SJCRH30 (cell line): ENCODE measurements around the gene KAT7. TPM values are rescaled to one million over a fixed set of nuclear protein-coding genes. Genes with fewer than 3 reads are reported as not detected.

ENCODE experiments used
- DNase-seq, 2 experiments: peaks; one replicate each; pipeline ENCODE4 v3.0.0-alpha.2; 2015 to 2020
- H3K27ac ChIP-seq: fragments of 250-450 bp; sonication (Bioruptor Pico); 2 replicates; pipeline ENCODE4 v1.5.1; 2020; ENCODE audit warnings: mild to moderate bottlenecking, moderate library complexity
- H3K27me3 ChIP-seq: fragments of 250-450 bp; sonication (Bioruptor Pico); 2 replicates; pipeline ENCODE4 v1.5.1; 2020; ENCODE audit warnings: mild to moderate bottlenecking, moderate library complexity
- H3K36me3 ChIP-seq: fragments of 250-450 bp; sonication (Bioruptor Pico); 2 replicates; pipeline ENCODE4 v1.5.1; 2020; ENCODE audit warnings: mild to moderate bottlenecking, moderate library complexity
- H3K4me1 ChIP-seq: fragments of 250-450 bp; sonication (Bioruptor Pico); 2 replicates; pipeline ENCODE4 v1.5.1; 2020; ENCODE audit warnings: mild to moderate bottlenecking, moderate library complexity
- H3K4me3 ChIP-seq: fragments of 250-450 bp; sonication (Bioruptor Pico); 2 replicates; pipeline ENCODE4 v1.5.1; 2020; ENCODE audit warnings: mild to moderate bottlenecking, moderate library complexity
- H3K9me3 ChIP-seq: fragments of 250-450 bp; sonication (Bioruptor Pico); replicated peaks from 2 replicates; pipeline ENCODE4 v1.5.1; 2020; ENCODE audit warnings: mild to moderate bottlenecking, moderate library complexity
- total RNA-seq: library from RNA; depleted of rRNA; stranded (reverse); fragments of >200 nt; shearing (Covaris generic); gene quantifications from 2 replicates; pipeline ENCODE4 v1.2.3, GENCODE V29; 2014

The KAT7 gene
- total RNA-seq, 1 experiment from 2014 or later = 40.1 TPM

- Histone ChIP-seq H3K27ac (no peak overlapping the region), H3K4me1 (no peaks in the 10 kb centered on the region), H3K27me3 (no peaks in the 10 kb centered on the region), H3K9me3 (no peaks in the 10 kb centered on the region), H3K4me3 (no peak overlapping the region), H3K36me3 (peaks cover 5% of the 10 kb centered on the region; the same call in 1 of the 2 replicates)
- no peak for DNase-seq
Observed at GRCh38 chr17:49834118-49834743, 45.8 kb downstream of the KAT7 start.

- H3K27me3 ChIP-seq = no peaks in the 10 kb centered on the region
- H3K36me3 ChIP-seq = peaks cover under 1% of the 10 kb centered on the region; the same call in 1 of the 2 replicates
- H3K4me1 ChIP-seq = no peaks in the 10 kb centered on the region
- H3K27ac ChIP-seq = no peak overlapping the region
- no peaks in the 10 kb centered on the region for H3K9me3 ChIP-seq
- H3K4me3 ChIP-seq = no peak overlapping the region
- no peak for DNase-seq
Observed at GRCh38 chr17:49835472-49835871, 47.0 kb downstream of the KAT7 start.

- no peaks in the 10 kb centered on the region for H3K27me3 ChIP-seq
- no peaks in the 10 kb centered on the region; the same call in 1 of the 2 replicates for H3K36me3 ChIP-seq
- H3K4me1 ChIP-seq = no peaks in the 10 kb centered on the region
- H3K9me3 ChIP-seq = no peaks in the 10 kb centered on the region
- H3K27ac ChIP-seq = no peak overlapping the region
- DNase-seq = no peak
- no peak overlapping the region for H3K4me3 ChIP-seq
Observed at GRCh38 chr17:49836111-49837030, 47.9 kb downstream of the KAT7 start.

- H3K4me3 ChIP-seq = no peak overlapping the region
Observed at GRCh38 chr17:49839455-49839854, 51.0 kb downstream of the KAT7 start.

GRCh38 chr17:49841548-49841947 is 53.1 kb downstream of the KAT7 start:
- H3K27me3 ChIP-seq = no peaks in the 10 kb centered on the region
- H3K9me3 ChIP-seq = no peaks in the 10 kb centered on the region
- DNase-seq = no peak
- no peak overlapping the region for H3K4me3 ChIP-seq
- H3K27ac ChIP-seq = no peak overlapping the region
- no peaks in the 10 kb centered on the region for H3K36me3 ChIP-seq
- H3K4me1 ChIP-seq = no peaks in the 10 kb centered on the region; the same call in 1 of the 2 replicates

More at GRCh38 chr17:49839455-49839854, 51.0 kb downstream of the KAT7 start:
- no peak overlapping the region for H3K27ac ChIP-seq
- no peaks in the 10 kb centered on the region for H3K36me3 ChIP-seq
- no peaks in the 10 kb centered on the region for H3K4me1 ChIP-seq
- H3K9me3 ChIP-seq = no peaks in the 10 kb centered on the region
- no peak for DNase-seq
- H3K27me3 ChIP-seq = no peaks in the 10 kb centered on the region

- H3K36me3 ChIP-seq = no peaks in the 10 kb centered on the region
- H3K27ac ChIP-seq = no peak overlapping the region
- DNase-seq = no peak
- no peak overlapping the region for H3K4me3 ChIP-seq
- H3K4me1 ChIP-seq = no peaks in the 10 kb centered on the region; the same call in 1 of the 2 replicates
- H3K27me3 ChIP-seq = no peaks in the 10 kb centered on the region
- H3K9me3 ChIP-seq = no peaks in the 10 kb centered on the region
Observed at GRCh38 chr17:49842371-49842770, 53.9 kb downstream of the KAT7 start.

- Histone ChIP-seq H3K27me3 (no peaks in the 10 kb centered on the region), H3K4me3 (no peak overlapping the region), H3K9me3 (no peaks in the 10 kb centered on the region), H3K27ac (no peak overlapping the region), H3K36me3 (no peaks in the 10 kb centered on the region), H3K4me1 (no peaks in the 10 kb centered on the region; the same call in 1 of the 2 replicates)
- no peak for DNase-seq
Observed at GRCh38 chr17:49842846-49843245, 54.4 kb downstream of the KAT7 start.

GRCh38 chr17:49843774-49844350 is 55.4 kb downstream of the KAT7 start:
- Histone ChIP-seq H3K27me3 (no peaks in the 10 kb centered on the region), H3K36me3 (no peaks in the 10 kb centered on the region), H3K4me1 (no peaks in the 10 kb centered on the region; the same call in 1 of the 2 replicates), H3K9me3 (no peaks in the 10 kb centered on the region), H3K4me3 (no peak overlapping the region), H3K27ac (no peak overlapping the region)
- DNase-seq = peak; percentile 27 to 41

GRCh38 chr17:49845321-49845720 is 56.8 kb downstream of the KAT7 start:
- no peaks in the 10 kb centered on the region for H3K36me3 ChIP-seq
- no peak overlapping the region for H3K4me3 ChIP-seq
- no peak overlapping the region for H3K27ac ChIP-seq
- H3K27me3 ChIP-seq = no peaks in the 10 kb centered on the region
- H3K4me1 ChIP-seq = no peaks in the 10 kb centered on the region; the same call in 1 of the 2 replicates
- no peak for DNase-seq
- no peaks in the 10 kb centered on the region for H3K9me3 ChIP-seq

- no peaks in the 10 kb centered on the region for H3K9me3 ChIP-seq
- no peaks in the 10 kb centered on the region; the same call in 1 of the 2 replicates for H3K4me1 ChIP-seq
- H3K27me3 ChIP-seq = peaks cover 8% of the 10 kb centered on the region; the same call in 1 of the 2 replicates
- DNase-seq = no peak
- H3K36me3 ChIP-seq = no peaks in the 10 kb centered on the region
- H3K27ac ChIP-seq = no peak overlapping the region
- H3K4me3 ChIP-seq = no peak overlapping the region
Observed at GRCh38 chr17:49846938-49847712, 58.6 kb downstream of the KAT7 start.

- Histone ChIP-seq H3K27me3 (peaks cover 8% of the 10 kb centered on the region; the same call in 1 of the 2 replicates), H3K4me1 (no peaks in the 10 kb centered on the region; the same call in 1 of the 2 replicates), H3K27ac (no peak within 1 kb of the TSS), H3K9me3 (no peaks in the 10 kb centered on the region), H3K36me3 (no peaks in the 10 kb centered on the region), H3K4me3 (no peak within 1 kb of the TSS)
- no peak for DNase-seq
Observed at GRCh38 chr17:49848019-49848473, 59.6 kb downstream of the KAT7 start, which contains the start of gene TAC4. TAC4 (minus strand) TSS chr17:49848069; CDS start chr17:49848017, 52 bp downstream.

- Histone ChIP-seq H3K36me3 (no peaks in the 10 kb centered on the region), H3K4me1 (no peaks in the 10 kb centered on the region; the same call in 1 of the 2 replicates), H3K4me3 (no peak overlapping the region), H3K27me3 (peaks cover 8% of the 10 kb centered on the region; the same call in 1 of the 2 replicates), H3K9me3 (no peaks in the 10 kb centered on the region), H3K27ac (no peak overlapping the region)
- no peak for DNase-seq
Observed at GRCh38 chr17:49848739-49849138, 60.3 kb downstream of the KAT7 start.

- Histone ChIP-seq H3K4me1 (no peaks in the 10 kb centered on the region; the same call in 1 of the 2 replicates), H3K9me3 (no peaks in the 10 kb centered on the region), H3K27ac (no peak overlapping the region), H3K27me3 (peaks cover 8% of the 10 kb centered on the region; the same call in 1 of the 2 replicates), H3K36me3 (no peaks in the 10 kb centered on the region), H3K4me3 (no peak overlapping the region)
- DNase-seq = no peak
Observed at GRCh38 chr17:49850218-49850610, 61.7 kb downstream of the KAT7 start.
